LNCaP clone FGC (cell line): ENCODE data around the gene ST6GALNAC4.

ENCODE experiments used
- DNase-seq: peaks from one replicate; pipeline ENCODE4 v3.0.0-alpha.2; 2011; ENCODE audit warnings: low read depth
- H3K4me3 ChIP-seq: 2 replicates; pipeline ENCODE4 v1.5.1; 2011; ENCODE audit warnings: mild to moderate bottlenecking, low read depth, low read length, control low read depth
- CTCF ChIP-seq: IDR thresholded peaks from 2 replicates; pipeline ENCODE4 v1.5.1; 2012; ENCODE audit warnings: mild to moderate bottlenecking; ENCODE audit not compliant: control insufficient read depth, insufficient read depth; ENCODE audit errors: extremely low read depth

The ST6GALNAC4 gene

GRCh38 chr9:127924736-127925444 is 8.0 kb upstream of the ST6GALNAC4 start:
- TF ChIP-seq CTCF, result no peak
- no peak overlapping the region for H3K4me3 ChIP-seq

DNA sequence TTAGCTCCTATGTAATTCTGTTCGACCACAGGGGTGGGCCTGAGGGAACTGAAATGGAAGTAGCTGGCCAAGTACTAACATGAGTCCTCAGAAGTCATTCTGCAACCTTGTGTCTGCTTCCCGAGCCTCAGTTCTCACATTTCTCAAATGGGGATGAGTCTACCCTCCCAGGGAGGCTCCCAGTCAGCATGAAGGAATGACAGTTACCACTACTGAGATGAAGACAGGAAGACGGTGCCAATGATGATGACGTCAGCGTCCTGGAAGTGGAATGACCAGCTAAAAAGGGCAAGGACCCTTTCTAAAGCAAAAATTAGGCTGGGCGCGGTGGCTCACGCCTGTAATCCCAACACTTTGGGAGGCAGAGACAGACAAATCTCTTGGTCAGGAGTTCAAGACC is 6.9 kb upstream of the ST6GALNAC4 start:
- H3K4me3 ChIP-seq, result no peak overlapping the region
- no peak for TF ChIP-seq CTCF
- DNase-seq, result no peak

More at GRCh38 chr9:127924736-127925444, 8.0 kb upstream of the ST6GALNAC4 start:
- no peak for DNase-seq

DNA sequence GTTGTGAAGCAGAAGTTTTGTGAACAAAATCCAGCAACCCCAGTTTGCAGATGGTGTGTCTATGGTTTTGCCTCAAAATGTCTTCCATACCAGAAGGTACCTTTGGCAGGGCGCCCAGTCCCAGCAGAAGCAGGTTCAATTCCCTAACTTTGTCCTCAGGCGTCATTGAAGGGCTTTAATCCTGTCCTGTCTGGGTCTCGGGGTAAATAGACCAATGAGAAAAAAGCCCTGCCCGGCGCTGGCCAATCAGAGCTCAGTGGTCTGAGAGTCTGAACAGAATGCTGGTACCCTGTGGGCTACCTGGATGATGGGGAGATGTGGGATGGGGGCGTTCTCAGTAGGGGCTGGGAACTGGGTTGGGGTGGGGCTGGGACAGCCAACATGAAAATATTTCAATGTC is 6.2 kb upstream of the ST6GALNAC4 start:
- TF ChIP-seq CTCF, result no peak
- no peak overlapping the region for H3K4me3 ChIP-seq
- no peak for DNase-seq

DNA sequence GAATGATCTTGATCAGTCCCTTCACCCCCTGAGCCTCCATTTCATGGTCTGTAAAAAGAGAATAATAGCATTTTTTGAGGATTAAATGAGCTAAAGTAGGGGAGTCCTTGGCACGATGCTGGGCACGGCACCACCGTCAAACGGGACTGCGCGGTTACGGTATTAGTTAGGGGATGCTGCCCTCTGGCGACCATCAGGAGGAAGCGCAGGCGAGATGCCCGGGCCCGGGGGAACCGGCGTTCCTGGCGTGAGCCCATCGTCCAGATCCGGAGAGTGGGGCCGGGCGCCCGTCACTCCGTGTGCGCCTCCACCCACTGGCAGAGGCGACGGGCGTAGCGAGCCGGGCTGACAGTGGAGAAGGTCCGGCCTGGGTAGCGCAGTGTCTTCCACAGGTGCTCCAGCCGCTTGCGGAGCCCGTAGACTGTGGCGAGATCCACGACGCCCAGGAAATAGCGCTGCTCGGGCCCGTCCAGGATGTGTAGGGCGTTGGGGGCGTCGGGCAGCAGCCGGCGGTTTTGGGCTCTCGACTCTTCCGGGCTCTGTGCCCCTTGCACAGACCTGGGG is 4.8 kb upstream of the ST6GALNAC4 start:
- DNase-seq, result no peak
- peak overlapping the region; percentile 23; the same call in 1 of the 2 replicates for H3K4me3 ChIP-seq
- peak; percentile 91 for TF ChIP-seq CTCF

DNA sequence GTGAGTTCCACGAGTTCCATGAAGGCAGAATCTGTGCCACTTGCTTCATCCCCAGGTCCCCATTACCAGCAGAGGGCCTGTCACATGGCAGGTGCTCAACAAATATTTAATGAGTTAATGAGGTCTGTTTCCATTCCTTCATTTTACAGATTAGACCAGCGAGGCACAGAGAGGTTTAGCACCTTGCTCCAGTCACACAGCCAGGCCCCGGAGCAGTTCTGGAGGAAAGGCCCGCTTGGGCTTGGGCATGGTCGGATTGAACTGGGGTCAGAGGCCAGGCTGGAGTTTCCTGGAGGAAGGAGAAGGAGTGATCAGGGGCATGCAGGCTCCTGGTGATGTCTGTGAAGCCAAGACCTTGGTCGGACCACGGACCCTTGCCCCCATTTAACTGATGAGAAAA is 4.0 kb upstream of the ST6GALNAC4 start:
- no peak for TF ChIP-seq CTCF
- no peak overlapping the region for H3K4me3 ChIP-seq
- no peak for DNase-seq

GRCh38 chr9:127919253-127919815 is 2.5 kb upstream of the ST6GALNAC4 start:
- H3K4me3 ChIP-seq, result no peak overlapping the region
- DNase-seq, result no peak
- TF ChIP-seq CTCF, result no peak
